Fibroblast of skin of scalp (primary cell): ENCODE results near the gene GALNTL6.
A peak's percentile ranks its signal among the peaks of the same experiment; 100 is the strongest.

Experiments used
- DNase-seq: peaks from one replicate; pipeline ENCODE4 v3.0.0-alpha.2; 2013

The GALNTL6 gene

GRCh38 chr4:172007889-172008288 is 194.7 kb downstream of the GALNTL6 start:
- DNase-seq: no peak

GRCh38 chr4:172009446-172010230 is 196.4 kb downstream of the GALNTL6 start:
- peak; percentile 22 for DNase-seq

- DNase-seq: no peak
These were observed 198.0 kb downstream of the GALNTL6 start for GRCh38 chr4:172011196-172011595.

GRCh38 chr4:172018358-172018757 is 205.2 kb downstream of the GALNTL6 start:
- DNase-seq: no peak

GRCh38 chr4:172035562-172035961 is 222.4 kb downstream of the GALNTL6 start:
- DNase-seq: no peak

GRCh38 chr4:172040766-172041165 is 227.6 kb downstream of the GALNTL6 start:
- DNase-seq: no peak

GRCh38 chr4:172042714-172043114 is 229.5 kb downstream of the GALNTL6 start:
- no peak for DNase-seq

GRCh38 chr4:172045981-172046380 is 232.8 kb downstream of the GALNTL6 start:
- no peak for DNase-seq

- no peak for DNase-seq
These were observed 235.5 kb downstream of the GALNTL6 start for GRCh38 chr4:172048666-172049065.

- DNase-seq: no peak
These were observed 237.7 kb downstream of the GALNTL6 start for GRCh38 chr4:172050911-172051310.

GRCh38 chr4:172055046-172055445 is 241.8 kb downstream of the GALNTL6 start:
- DNase-seq: no peak

- DNase-seq: no peak
These were observed 242.3 kb downstream of the GALNTL6 start for GRCh38 chr4:172055498-172055897.

GRCh38 chr4:172061204-172061603 is 248.0 kb downstream of the GALNTL6 start:
- no peak for DNase-seq

- DNase-seq: no peak
These were observed 255.3 kb downstream of the GALNTL6 start for GRCh38 chr4:172068506-172068905.

GRCh38 chr4:172073590-172073989 is 260.4 kb downstream of the GALNTL6 start:
- DNase-seq: no peak

GRCh38 chr4:172083272-172083671 is 270.1 kb downstream of the GALNTL6 start:
- no peak for DNase-seq

- DNase-seq: no peak
These were observed 275.4 kb downstream of the GALNTL6 start for GRCh38 chr4:172088556-172088955.

GRCh38 chr4:172095161-172095560 is 282.0 kb downstream of the GALNTL6 start:
- peak; percentile 3 for DNase-seq

- peak; percentile 41 for DNase-seq
These were observed 283.6 kb downstream of the GALNTL6 start for GRCh38 chr4:172096786-172097185.

- no peak for DNase-seq
These were observed 286.2 kb downstream of the GALNTL6 start for GRCh38 chr4:172099376-172099775.

GRCh38 chr4:172103456-172103855 is 290.3 kb downstream of the GALNTL6 start:
- DNase-seq: no peak

- peak; percentile 11 for DNase-seq
These were observed 291.3 kb downstream of the GALNTL6 start for GRCh38 chr4:172104539-172104938.

GRCh38 chr4:172105918-172106317 is 292.7 kb downstream of the GALNTL6 start:
- no peak for DNase-seq

- DNase-seq: peak; percentile 6
These were observed 296.3 kb downstream of the GALNTL6 start for GRCh38 chr4:172109466-172109865.
